IPS-15b (cell line): Measurements from ENCODE around the gene CCDC50.

Experiments
- H3K27me3 ChIP-seq: one replicate; pipeline ENCODE4 v1.6.1; 2013; ENCODE audit warnings: low read length; ENCODE audit not compliant: control insufficient read depth, insufficient read depth
- H3K36me3 ChIP-seq: one replicate; pipeline ENCODE4 v1.6.1; 2013; ENCODE audit warnings: low read length; ENCODE audit not compliant: control insufficient read depth, insufficient read depth
- H3K4me1 ChIP-seq: one replicate; pipeline ENCODE4 v1.6.1; 2013; ENCODE audit warnings: mild to moderate bottlenecking, low read length; ENCODE audit not compliant: control insufficient read depth, insufficient read depth
- H3K4me3 ChIP-seq: one replicate; pipeline ENCODE4 v1.5.1; 2013; ENCODE audit warnings: low read depth, low read length
- H3K9ac ChIP-seq: one replicate; pipeline ENCODE4 v1.6.1; 2013; ENCODE audit warnings: low read depth, mild to moderate bottlenecking, low read length
- H3K9me3 ChIP-seq: one replicate; pipeline ENCODE4 v1.6.1; 2013; ENCODE audit warnings: mild to moderate bottlenecking, low read length; ENCODE audit not compliant: control insufficient read depth, insufficient read depth

The CCDC50 gene

GRCh38 chr3:191415566-191415965 is 86.4 kb downstream of the CCDC50 start:
- Histone ChIP-seq H3K9ac (no peak overlapping the region), H3K9me3 (no peaks in the 10 kb centered on the region), H3K4me1 (no peaks in the 10 kb centered on the region), H3K36me3 (no peaks in the 10 kb centered on the region), H3K4me3 (no peak overlapping the region), H3K27me3 (no peaks in the 10 kb centered on the region)

DNA sequence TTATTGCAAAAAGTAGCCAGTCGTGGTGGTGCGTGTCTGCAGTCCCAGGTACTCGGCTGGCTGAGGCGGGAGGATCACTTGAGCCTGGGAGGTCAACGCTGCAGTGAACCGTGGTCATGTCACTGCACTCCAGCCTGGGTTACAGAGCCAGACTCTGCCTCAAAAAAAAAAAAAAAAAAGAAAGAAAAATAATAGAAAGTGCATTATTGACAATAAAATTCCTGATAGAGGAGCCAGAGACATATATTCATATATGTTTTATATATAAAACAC is 88.2 kb downstream of the CCDC50 start:
- Histone ChIP-seq H3K4me1 (no peaks in the 10 kb centered on the region), H3K36me3 (no peaks in the 10 kb centered on the region), H3K27me3 (no peaks in the 10 kb centered on the region), H3K9me3 (no peaks in the 10 kb centered on the region), H3K9ac (no peak overlapping the region), H3K4me3 (no peak overlapping the region)

GRCh38 chr3:191420771-191421170 is 91.6 kb downstream of the CCDC50 start:
- no peak overlapping the region for H3K4me3 ChIP-seq
- no peak overlapping the region for H3K9ac ChIP-seq
- H3K36me3 ChIP-seq: no peaks in the 10 kb centered on the region
- H3K9me3 ChIP-seq: no peaks in the 10 kb centered on the region
- H3K27me3 ChIP-seq: no peaks in the 10 kb centered on the region
- H3K4me1 ChIP-seq: no peaks in the 10 kb centered on the region

- H3K27me3 ChIP-seq: no peaks in the 10 kb centered on the region
- no peaks in the 10 kb centered on the region for H3K4me1 ChIP-seq
- no peaks in the 10 kb centered on the region for H3K36me3 ChIP-seq
- no peaks in the 10 kb centered on the region for H3K9me3 ChIP-seq
- H3K9ac ChIP-seq: no peak overlapping the region
- no peak overlapping the region for H3K4me3 ChIP-seq
Measured at GRCh38 chr3:191424881-191425280, 95.7 kb downstream of the CCDC50 start.

GRCh38 chr3:191425322-191425734 is 96.1 kb downstream of the CCDC50 start:
- Histone ChIP-seq H3K9me3 (no peaks in the 10 kb centered on the region), H3K4me3 (no peak overlapping the region), H3K4me1 (no peaks in the 10 kb centered on the region), H3K27me3 (no peaks in the 10 kb centered on the region), H3K9ac (no peak overlapping the region), H3K36me3 (no peaks in the 10 kb centered on the region)

GRCh38 chr3:191426311-191426710 is 97.1 kb downstream of the CCDC50 start:
- no peak overlapping the region for H3K4me3 ChIP-seq
- H3K9ac ChIP-seq: no peak overlapping the region
- H3K4me1 ChIP-seq: no peaks in the 10 kb centered on the region
- no peaks in the 10 kb centered on the region for H3K36me3 ChIP-seq
- H3K9me3 ChIP-seq: no peaks in the 10 kb centered on the region
- no peaks in the 10 kb centered on the region for H3K27me3 ChIP-seq

- H3K4me1 ChIP-seq: no peaks in the 10 kb centered on the region
- no peak overlapping the region for H3K4me3 ChIP-seq
- no peaks in the 10 kb centered on the region for H3K36me3 ChIP-seq
- no peaks in the 10 kb centered on the region for H3K27me3 ChIP-seq
- no peak overlapping the region for H3K9ac ChIP-seq
- H3K9me3 ChIP-seq: no peaks in the 10 kb centered on the region
Measured at GRCh38 chr3:191428177-191428576, 99.0 kb downstream of the CCDC50 start.

DNA sequence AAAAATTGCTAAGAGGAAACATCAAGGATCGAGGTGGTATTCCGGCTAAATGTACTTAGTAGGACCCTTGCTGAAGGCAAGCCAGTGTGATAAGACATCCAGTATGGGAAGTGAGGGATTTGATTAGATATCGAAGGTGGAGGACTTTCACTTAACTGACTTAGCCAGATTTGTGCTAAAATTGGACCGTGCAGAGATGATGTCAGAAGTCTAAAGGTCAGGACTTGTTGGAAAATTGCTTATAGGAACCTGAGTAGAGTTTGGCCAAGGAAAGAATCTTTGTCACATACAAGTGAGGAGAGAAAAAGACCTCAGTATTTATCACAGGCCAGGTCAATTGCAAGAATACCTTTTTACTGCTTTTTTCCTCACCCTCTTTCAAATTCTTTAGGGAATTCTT is 100.9 kb downstream of the CCDC50 start:
- Histone ChIP-seq H3K4me1 (no peaks in the 10 kb centered on the region), H3K27me3 (no peaks in the 10 kb centered on the region), H3K36me3 (no peaks in the 10 kb centered on the region), H3K9me3 (no peaks in the 10 kb centered on the region), H3K9ac (no peak overlapping the region), H3K4me3 (no peak overlapping the region)

DNA sequence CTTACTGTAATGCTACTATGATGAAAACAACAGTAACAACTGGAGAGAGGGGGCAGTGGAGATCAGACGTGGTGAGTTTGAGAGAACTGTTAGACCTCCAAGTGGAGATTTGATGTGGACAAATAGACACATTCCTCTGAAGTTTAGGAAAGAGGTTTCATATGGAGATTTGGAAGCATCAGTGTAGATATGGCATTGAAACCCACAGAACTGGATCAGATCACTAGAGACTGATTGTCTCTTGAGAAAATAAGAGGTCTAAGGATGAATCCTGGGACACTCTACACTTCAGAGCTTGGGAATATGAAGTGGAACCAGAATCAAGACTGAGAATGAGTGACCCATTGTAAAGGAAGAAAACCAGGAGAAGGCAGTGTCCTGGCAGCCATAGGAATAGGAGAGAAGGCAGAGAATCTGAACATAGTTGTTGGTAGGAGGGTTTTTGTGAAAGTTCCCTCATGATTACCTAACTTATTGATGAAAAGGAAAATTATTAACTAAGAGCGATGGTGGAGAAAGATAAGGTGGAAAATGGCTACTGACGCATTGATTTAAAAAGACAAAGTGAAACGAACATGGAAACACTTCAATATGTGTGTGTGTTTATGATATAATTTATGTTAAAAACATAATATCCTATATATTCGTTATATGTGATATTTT is 102.1 kb downstream of the CCDC50 start:
- H3K9ac ChIP-seq: no peak overlapping the region
- H3K27me3 ChIP-seq: no peaks in the 10 kb centered on the region
- H3K4me3 ChIP-seq: no peak overlapping the region
- H3K36me3 ChIP-seq: no peaks in the 10 kb centered on the region
- H3K9me3 ChIP-seq: no peaks in the 10 kb centered on the region
- H3K4me1 ChIP-seq: no peaks in the 10 kb centered on the region

DNA sequence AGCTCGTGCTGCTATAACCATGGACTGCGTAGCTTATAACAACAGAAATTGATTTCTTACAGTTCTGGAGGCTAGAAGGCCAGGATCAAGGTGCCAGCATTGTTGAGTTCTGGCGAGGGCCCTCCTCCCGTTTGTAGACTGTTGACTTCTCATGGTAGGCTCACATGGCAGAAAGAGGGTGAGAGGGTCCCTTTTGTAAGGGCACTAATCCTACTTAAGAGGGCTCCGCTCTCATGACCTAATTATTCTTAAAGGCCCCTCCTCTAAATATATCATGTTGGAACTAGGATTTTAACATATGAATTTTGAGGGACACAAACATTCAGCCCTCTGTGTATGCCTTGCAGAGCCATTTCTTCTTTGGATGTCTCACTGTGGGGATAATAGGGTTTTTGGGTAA is 103.0 kb downstream of the CCDC50 start:
- H3K27me3 ChIP-seq: no peaks in the 10 kb centered on the region
- no peaks in the 10 kb centered on the region for H3K9me3 ChIP-seq
- no peaks in the 10 kb centered on the region for H3K36me3 ChIP-seq
- no peak overlapping the region for H3K4me3 ChIP-seq
- H3K9ac ChIP-seq: no peak overlapping the region
- no peaks in the 10 kb centered on the region for H3K4me1 ChIP-seq

GRCh38 chr3:191434024-191434423 is 104.8 kb downstream of the CCDC50 start:
- H3K27me3 ChIP-seq: no peaks in the 10 kb centered on the region
- no peaks in the 10 kb centered on the region for H3K4me1 ChIP-seq
- H3K9me3 ChIP-seq: no peaks in the 10 kb centered on the region
- H3K9ac ChIP-seq: no peak overlapping the region
- no peak overlapping the region for H3K4me3 ChIP-seq
- no peaks in the 10 kb centered on the region for H3K36me3 ChIP-seq

GRCh38 chr3:191435981-191436380 is 106.8 kb downstream of the CCDC50 start:
- Histone ChIP-seq H3K9me3 (no peaks in the 10 kb centered on the region), H3K27me3 (no peaks in the 10 kb centered on the region), H3K9ac (no peak overlapping the region), H3K4me3 (no peak overlapping the region), H3K4me1 (no peaks in the 10 kb centered on the region), H3K36me3 (no peaks in the 10 kb centered on the region)
